GM21360 (cell line): ENCODE data around the gene IMP3.
"Not testable (repeated sequence)": the region's sequence is repeated elsewhere in the genome, so short reads cannot be mapped to it uniquely, and the experiment has no call there.

ENCODE experiments used
- ATAC-seq: cut with Tn5 transposase; IDR thresholded peaks from one replicate; pipeline ENCODE4 v1.9.1; 2021; ENCODE audit warnings: mild to moderate bottlenecking, moderate library complexity; ENCODE audit not compliant: unreplicated experiment

Gene IMP3

DNA sequence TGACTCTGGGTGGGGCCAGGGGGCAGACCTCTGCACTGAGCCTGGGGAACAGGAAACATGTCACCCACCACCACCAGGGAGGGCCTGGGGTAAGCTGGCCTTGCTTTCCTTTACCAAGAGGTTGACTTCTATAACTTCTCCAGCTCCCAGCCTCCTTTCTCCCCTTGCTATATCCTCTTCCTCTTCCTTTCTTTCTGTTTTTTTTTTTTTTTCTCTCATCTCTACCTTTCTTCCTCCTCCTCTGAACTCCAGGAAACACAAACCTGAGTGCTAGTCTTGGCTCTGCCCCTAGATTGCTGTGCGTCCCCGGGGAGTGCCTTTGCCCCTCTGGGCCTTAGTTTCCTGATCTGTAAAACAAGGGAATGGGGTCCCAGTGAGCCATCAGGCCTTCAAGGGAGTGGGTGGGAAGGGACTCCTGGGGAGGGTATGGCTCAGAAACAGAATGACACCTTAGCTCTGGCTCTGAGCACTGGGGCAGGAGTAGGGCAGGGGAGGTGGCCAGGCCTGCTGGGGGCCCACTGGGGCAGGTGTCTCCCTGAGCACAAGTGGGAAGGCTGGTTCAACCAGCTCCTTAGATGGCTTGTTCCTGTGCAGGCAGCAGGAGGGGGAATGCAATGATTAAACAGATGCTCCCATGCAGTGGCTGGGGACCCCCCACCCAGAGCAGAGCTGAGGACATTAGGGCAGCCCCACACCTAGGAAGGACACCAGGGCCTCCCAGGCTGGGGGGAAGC, 12.0 kb upstream of the IMP3 start:
- no peak for ATAC-seq

DNA sequence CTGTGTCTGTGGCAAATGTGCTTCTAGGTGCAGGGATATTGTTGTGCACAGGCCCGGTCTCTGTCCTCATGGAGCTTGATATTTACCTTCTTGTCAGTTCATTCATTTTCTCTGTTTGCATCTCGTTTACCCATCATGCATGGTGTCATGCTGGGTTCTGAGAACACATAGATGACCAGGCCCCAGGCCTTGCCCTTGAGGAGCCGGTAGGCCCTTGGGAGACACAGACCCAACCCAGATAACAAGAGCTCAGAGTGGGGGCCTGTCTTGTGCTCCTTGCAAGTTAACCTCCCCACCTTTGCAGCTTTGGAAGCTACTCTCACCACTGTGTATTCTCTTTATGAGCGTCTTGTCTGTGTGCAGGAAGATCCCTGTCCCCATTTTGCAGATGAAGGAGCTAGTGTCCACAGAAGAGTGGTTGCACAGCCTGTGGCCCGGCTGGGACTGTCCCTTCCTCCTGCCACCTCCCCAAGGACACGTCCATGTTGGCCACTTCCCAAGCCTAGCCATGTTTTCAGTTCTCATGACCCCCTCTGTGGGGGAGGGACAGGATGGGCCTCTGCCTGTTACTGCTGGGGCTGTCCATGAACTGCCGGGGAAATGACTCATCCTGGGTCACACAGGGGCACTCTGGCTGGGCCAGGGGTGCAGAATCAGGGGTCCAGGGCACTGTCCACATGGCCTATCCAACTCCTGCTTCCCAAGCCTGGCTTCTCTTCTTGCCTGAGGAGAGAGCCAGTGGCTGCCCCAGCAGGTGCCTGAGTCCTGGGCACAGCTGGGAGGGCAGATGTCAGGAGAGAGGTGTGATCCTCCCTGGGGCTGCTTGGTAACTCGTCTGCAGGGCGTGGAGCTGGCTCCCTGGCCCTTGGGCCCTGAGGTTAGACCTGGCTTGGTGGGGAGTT, 11.1 kb upstream of the IMP3 start:
- ATAC-seq: no peak

DNA sequence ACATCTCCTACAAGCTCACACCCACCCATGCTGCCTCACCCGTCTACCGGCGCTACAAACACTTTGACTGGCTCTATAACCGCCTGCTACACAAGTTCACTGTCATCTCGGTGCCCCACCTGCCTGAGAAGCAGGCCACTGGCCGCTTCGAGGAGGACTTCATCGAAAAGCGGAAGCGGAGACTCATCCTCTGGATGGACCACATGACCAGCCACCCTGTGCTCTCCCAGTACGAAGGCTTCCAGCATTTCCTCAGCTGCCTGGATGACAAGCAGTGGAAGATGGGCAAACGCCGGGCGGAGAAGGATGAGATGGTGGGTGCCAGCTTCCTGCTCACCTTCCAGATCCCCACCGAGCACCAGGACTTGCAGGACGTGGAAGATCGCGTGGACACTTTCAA, 9.8 kb upstream of the IMP3 start:
- no peak for ATAC-seq

DNA sequence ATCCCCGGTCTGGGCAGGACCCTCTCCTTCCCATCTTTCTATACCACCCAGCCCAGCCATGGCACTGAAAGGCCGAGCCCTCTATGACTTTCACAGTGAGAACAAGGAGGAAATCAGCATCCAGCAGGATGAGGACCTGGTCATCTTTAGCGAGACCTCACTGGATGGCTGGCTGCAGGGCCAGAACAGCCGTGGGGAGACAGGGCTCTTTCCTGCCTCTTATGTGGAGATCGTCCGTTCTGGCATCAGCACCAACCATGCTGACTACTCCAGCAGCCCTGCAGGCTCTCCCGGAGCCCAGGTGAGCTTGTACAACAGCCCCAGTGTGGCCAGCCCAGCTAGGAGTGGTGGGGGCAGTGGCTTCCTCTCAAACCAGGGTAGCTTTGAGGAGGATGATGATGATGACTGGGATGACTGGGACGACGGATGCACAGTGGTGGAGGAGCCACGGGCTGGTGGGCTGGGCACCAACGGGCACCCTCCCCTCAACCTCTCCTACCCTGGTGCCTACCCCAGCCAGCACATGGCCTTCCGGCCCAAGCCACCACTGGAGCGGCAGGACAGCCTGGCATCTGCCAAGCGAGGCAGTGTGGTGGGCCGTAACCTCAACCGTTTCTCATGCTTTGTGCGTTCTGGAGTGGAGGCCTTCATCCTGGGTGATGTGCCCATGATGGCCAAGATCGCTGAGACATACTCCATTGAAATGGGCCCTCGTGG, 9.2 kb upstream of the IMP3 start:
- ATAC-seq: no peak

DNA sequence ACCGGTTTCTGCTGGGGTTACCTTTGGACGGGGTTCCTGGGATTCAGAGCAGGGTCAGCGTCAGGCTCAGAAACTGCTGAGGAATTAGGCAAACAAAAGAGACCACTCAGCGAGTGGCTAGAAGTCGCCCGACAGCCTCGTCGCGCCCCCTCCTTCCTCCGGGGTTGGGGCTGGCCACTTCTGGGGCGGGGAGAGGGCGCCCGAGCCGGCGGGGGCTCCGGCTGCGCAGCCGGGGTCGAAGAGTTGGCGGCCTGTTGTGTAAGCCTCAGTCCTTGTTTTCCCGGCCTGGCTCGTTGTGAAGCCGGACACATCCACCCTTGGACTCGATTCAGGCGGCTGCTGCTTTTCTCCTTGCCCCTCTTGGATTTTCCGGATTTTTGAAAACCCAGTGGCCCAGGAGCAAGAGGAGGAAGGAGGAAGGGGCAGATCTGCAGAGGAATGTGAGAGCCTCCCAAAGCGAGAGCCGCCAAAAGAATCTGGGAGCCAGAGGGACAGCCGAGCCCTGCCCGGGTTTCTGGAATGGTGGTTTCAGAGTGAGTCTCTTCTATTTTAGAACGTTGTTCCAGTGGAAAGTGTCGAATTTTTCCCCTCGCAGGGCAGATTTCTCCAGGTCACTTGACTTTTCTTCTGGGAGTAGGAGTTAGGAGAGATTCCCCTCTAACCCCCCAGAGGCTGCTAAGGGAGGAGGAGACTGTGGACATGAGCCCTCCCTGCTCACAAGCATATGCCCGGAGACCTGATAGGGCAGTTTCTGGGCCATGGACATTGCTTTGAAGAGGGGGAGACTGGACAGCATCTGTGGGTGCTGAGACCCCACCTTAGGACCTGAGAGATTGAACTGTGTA, 8.4 kb upstream of the IMP3 start:
- no peak for ATAC-seq

DNA sequence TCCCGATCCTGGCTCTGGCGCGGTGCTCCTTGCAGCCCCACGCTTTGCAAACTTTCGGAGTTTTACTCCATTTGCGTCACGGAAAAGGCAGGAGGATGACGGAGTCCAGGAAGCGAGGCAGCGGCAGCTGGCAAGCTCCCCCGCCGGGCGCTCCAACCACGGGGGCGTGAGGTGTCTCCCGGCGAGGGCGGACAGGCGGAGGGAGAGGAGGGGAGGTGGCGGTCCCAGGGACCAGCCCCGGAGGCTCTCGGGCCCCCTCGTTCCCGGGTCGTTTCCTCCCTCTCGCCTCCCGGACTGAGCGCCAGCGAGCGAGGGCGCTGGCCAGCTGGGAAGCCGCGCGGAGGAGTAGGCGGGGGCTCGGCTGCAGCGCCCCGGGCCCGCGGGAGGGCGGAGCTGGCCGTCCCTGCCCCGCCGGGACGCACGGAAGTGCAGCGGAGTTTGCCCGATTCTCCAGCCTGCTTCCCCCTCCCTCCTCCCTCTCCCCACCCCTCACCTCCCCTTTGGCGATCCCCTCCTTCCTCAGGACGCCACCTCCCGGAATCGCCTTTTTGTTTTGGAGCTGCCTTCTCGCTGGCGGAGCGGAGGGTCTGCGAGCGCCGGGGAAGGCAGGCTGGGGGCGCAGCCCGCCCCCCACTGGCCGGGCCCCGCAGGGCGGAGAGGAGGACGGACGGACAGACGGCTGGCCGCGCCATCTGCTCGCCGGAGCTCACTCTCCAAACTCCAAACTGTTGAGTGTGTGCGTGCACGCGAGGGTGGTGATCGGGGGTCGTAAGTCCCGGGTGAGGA, 7.5 kb upstream of the IMP3 start, which contains the start of gene SNX33:
Gene SNX33 (plus strand): TSS at position 543 of the 786 bp plus-strand sequence. CDS start 1,191 bp downstream, outside the sequence.
- ATAC-seq: no peak

DNA sequence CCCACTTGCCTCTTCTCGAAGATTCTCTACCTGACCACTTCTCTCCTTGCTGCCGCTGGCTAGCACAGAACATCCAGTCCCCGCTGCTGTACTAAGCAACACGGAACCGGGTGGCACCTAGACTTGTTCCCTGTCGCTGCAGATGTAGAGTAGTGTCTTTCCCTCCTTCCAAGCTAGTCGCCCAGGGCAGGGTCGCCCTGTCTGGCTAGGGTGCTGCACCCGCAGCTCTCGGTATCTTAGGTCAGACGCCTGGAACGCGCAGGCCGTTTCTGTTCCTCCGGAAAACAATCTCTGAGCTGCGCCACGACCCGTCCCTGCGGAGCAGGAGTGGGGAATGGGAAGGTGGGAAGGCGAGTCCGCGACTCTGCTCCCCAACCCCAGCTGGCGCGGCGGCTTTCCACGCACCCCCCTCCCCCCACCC, 6.9 kb upstream of the IMP3 start:
- ATAC-seq: no peak

DNA sequence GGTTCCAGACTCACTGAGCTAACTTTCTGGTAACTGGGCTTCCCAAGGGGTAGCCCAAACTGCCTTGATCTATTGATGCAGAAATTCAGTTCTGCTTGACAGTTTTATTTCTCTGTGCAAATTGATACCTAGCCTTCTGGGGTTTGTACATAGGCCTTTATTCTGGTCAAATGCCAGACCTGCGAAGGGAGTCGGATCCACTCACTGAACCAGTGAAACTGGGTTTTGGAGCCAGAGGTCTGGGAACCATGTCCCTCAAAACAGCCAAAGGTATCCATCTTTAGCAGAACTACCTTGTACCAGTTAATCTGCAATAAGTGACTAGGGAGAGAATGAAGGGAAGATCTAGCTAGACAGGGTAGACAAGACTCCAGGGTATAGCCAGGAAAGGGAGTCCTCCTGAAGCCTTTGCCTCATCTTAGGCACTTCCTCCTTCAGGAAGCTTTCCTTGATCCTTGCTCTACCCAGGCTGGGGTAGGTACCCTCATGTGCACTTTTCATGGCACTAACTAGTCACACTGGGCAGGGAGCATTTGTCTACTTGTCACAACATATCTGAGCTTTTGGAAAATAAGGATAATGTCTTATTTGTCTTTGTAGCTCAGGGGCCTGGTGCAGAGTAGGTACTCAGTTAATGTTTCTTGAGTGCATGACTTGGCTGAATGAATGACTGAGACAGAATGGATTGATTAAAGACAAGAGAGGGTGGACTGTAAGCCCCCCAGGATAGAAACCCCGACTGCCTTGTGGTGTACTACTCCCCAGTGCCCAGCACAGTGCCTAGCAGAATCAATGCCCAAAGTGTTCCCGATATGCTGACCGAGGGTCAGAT, 6.3 kb upstream of the IMP3 start:
- ATAC-seq: no peak

DNA sequence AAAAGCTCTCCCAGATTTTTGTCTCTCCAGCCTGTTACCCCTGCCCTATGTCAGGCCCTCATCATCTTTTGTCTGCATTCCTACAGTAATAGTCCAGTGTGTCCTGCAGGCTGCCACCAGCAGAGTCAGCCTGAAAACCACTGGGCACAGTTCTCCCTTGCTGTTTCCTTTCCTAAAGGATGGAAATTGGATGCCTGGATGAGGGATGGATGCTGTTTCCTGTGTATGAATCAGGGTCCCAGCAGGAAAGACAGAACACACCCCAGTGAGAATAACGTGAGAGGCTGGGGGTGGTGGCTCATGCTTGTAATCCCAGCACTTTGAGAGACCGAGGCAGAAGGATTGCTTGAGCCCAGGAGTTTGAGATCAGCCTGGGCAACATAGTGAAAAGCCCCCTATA, 4.4 kb upstream of the IMP3 start:
- no peak for ATAC-seq

DNA sequence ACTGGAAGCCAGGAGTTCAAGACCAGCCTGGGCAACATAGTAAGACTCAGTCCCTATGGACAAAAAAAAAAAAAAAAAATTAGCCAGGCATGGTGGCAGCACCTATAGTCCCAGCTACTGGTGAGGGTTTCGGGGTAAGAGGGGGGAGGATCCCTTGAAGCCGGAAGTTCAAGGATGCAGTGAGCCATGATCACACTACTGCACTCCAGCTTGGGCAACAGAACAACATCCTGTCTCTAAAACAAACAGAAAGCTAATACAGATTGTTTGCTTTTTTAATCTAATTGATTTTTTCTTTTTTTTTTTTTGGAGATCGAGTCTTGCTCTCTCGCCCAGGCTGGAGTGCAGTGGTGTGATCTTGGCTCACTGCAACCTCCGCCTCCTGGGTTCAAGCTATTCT, 1.6 kb upstream of the IMP3 start:
- no peak for ATAC-seq

DNA sequence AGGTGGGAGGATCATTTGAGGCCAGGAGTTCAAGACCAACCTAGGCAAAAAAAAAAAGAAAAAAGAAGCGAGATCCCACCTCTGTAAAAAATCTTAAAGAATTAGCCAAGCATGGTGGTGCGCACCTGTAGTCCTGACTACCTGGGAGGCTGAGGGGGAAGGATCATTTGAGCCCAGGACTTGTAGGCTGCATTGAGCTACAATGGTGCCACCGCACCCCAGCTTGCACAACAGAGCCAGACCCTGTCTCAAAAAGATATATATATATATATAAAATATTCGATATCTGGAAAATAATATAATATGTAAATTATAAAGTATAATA, 1.1 kb upstream of the IMP3 start:
- ATAC-seq: no peak

DNA sequence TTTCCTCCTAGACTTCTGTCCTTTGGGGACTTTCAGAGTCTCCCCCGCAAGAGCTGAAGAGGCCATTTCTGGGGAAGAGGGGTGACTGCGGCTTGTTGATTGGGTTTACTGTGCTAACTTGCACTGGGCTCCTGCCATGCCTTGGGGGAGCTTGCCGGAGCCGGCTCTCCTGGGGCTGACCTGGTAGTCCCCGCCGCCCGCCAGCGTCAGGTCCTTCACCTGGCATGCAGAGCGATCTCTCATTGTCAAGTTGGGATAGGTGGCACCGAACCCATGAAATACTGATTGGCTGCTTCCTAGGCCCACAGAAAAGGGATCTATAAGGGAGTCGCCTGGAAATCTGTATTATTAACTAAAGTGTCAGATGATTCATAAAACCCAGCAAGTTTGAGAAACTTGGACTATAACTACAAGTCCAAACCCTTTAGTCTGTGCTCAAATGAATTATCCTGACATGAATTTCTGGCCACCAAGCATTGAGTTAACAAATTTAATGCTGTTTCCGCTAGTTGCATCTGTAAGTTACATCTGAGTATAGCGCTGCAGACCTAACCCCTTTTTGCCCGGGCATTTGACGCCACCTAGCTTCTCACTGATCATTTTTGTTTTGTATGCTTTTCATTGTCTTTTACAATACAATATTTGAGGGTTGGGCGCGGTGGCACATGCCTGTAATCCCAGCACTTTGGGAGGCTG, 607 bp upstream of the IMP3 start:
- peak; percentile 32 for ATAC-seq

DNA sequence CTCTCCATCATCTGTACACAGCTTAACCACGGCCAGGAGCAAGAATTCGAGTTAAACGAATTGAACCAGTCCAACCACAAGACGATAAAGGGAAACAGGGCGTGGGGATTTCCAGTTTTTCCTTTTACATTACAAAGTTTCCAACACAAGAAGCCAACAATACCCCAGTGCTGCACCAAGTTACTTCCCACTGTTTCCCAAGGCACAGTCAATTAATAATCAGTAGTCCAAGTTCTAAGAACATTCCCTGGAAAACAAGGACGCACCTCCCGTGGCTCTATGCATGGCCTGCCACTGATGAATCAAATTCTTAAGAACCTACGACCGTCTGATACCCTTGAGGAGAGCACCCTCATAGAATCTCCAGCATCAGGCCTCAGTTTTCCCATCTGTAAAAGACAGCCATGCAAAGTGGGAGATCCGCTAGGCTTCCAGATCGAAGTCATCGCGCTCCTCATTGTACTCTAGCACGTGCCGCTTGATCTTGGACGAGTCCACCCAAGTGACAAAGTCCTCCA, 774 bp downstream of the IMP3 start:
- ATAC-seq: no peak

DNA sequence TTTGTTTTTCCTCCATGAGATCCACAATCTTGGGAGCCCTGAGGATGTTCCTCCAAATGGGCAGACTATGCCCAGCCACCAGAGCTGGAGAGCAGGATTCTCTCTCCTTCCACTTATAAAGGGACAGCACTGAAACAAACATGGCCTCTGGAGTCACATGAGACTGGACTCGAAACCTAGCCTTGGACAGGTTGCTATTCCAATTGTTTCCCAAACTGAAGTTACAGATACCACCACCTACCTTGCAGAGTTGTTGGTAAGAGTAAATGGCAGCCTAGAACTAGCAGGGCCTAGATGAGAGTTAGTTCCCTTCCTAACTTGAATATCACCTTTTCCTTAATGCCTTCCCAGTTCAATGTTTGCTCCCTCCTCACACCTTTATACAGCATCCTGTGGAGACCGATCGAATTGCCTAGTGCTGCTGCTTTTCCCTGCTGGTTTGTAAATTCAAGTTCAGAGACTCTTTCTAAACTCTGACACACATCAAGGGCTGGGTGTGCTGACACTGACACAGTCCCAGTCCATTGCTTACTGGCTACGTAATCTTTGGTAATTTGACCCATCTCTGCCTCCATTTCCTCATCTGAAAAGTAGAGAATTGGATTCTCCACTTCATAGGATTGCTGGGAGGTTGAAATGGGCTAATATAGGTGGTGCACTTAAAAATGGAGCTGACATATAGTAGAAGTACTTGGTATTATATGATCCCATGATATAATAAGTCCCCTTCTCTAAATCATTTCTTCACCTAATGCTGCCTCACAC, 2.6 kb downstream of the IMP3 start:
- ATAC-seq: no peak

DNA sequence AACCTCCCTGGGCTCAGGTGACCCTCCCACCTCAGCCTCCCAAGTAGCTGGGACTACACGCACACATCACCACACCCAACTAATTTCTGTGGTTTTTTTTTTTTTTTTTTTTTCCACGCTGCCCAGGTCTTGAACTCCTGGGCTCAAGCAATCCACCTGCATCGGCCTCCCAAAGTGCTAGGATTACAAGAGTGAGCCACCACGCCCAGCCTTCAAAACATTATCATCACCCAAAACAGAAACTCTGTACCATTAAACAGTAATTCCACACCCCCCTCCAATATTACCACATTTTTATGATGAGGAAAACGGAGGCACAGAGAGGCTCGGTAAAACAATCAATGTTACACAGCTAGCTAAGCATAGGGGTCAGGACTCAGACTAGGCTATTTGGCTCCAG, 4.0 kb downstream of the IMP3 start:
- ATAC-seq: no peak

DNA sequence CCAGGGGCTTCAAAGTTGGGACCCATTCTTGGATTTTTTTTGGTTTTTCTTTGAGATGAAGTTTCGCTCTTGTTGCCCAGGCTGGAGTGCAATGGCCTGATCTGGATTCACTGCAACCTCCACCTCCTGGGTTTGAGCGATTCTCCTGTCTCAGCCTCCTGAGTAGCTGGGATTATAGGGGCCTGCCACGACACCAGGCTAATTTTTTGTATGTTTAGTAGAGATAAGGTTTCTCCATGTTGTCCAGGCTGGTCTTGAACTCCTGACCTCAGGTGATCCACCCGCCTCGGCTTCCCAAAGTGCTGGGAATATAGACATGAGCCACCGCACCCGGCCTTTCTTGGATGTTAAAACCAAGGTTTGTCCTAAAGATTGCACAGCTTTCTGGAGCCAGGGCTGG, 6.1 kb downstream of the IMP3 start:
- not testable (repeated sequence) for ATAC-seq

DNA sequence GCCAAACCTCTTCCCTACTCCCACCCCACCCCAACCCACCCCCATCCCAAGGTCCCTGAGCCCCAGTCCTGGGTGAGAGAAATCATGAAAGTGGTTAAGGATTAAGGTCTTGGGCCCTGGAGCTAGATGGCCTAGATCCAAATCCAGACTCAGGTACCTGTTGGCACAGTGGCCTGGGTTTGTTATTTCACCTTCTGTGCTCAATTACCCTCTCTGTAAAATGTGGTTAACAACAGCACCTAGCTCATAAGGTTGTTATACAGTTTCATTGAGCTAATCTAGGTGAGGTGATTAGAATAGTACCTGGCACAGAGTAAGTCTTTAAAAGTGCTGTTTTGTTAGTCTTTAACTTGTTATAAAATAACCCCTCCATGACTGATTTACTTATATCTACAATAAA, 8.1 kb downstream of the IMP3 start:
- ATAC-seq: no peak
